Adrenal gland (tissue), 5 donors: Measurements from ENCODE around the gene CTAGE15.
"Not testable (repeated sequence)": the region's sequence is repeated elsewhere in the genome, so short reads cannot be mapped to it uniquely, and the experiment has no call there.

Experiments
- CTCF ChIP-seq, 6 experiments: fragments of 450-650 bp in 4 of 6; fragments of 200-600 bp in 2 of 6; sonication (generic) in 1 of 6; IDR thresholded peaks; 1 replicate in 5 of 6; 2 replicates in 1 of 6; pipeline versions ENCODE4 v1.5.1 to v1.8.0; 2016 to 2021; ENCODE audit warnings: antibody characterized with exemption in 6 of 6, mild to moderate bottlenecking in 2 of 6, moderate library complexity in 1 of 6
- POLR2A ChIP-seq, 2 donors: fragments of 450-650 bp; IDR thresholded peaks; one replicate each; pipeline ENCODE4 v1.6.1; 2017; ENCODE audit warnings: antibody characterized with exemption in 2 of 2, mild to moderate bottlenecking in 2 of 2, moderate library complexity in 1 of 2
- donor health status: DM: no; HTN: no; CAD: no.

- TF ChIP-seq CTCF, POLR2A (IDR thresholded peaks at IDR 0.05): not testable (repeated sequence)
Observed at GRCh38 chr7:143598086-143598485, 26.5 kb downstream of the CTAGE15 start.
